Measurements from ENCODE around the gene KRT86. TPM values are rescaled to one million over a fixed set of nuclear protein-coding genes. Genes with fewer than 3 reads are reported as not detected.

KRT86 gene
- total and polyA plus RNA-seq, 2 of the 8 experiments (the other 6 are each of a cell fraction or from before 2014, with no cell fraction given) = 0.12 TPM; not detected in 1

- TF ChIP-seq SUZ12 (IDR thresholded peaks at IDR 0.05; ENCODE audit: low read length) (no peak), FOSL1 (IDR thresholded peaks at IDR 0.05; ENCODE audit: insufficient read depth, low read depth, low read length) (no peak)
Measured at GRCh38 chr12:52242442-52243258, 31.8 kb upstream of the KRT86 start (continued).
